HepG2 (cell line): ENCODE results near the gene PIGO. TPM values are rescaled to one million over a fixed set of nuclear protein-coding genes. Genes with fewer than 3 reads are reported as not detected.

Experiments
- HNRNPH1 ChIP-seq: fragments of 200-400 bp; formaldehyde crosslinking; optimal IDR thresholded peaks from 2 replicates; pipeline ENCODE3; 2017; ENCODE audit warnings: mild to moderate bottlenecking, low read depth, low read length
- HNRNPK ChIP-seq: fragments of 200-400 bp; formaldehyde crosslinking; IDR thresholded peaks from 2 replicates; pipeline ENCODE4 v1.6.1; 2018; ENCODE audit warnings: low read length, low read depth, moderate library complexity, mild to moderate bottlenecking; ENCODE audit not compliant: poor library complexity, severe bottlenecking
- HOXA7 ChIP-seq: sonication (generic); formaldehyde crosslinking; IDR thresholded peaks from 2 replicates; pipeline ENCODE4 v1.8.1; 2022; ENCODE audit warnings: mild to moderate bottlenecking, missing genetic modification reagents, moderate library complexity
- ISX ChIP-seq: sonication (generic); formaldehyde crosslinking; conservative IDR thresholded peaks from 2 replicates; pipeline ENCODE4 v1.5.0; 2020; ENCODE audit warnings: missing genetic modification reagents
- KAT7 ChIP-seq: IDR thresholded peaks from 2 replicates; pipeline ENCODE4 v1.6.1; 2018; ENCODE audit warnings: borderline replicate concordance, missing compliant biosample characterization
- KAT8 ChIP-seq: IDR thresholded peaks from 2 replicates; pipeline ENCODE4 v1.6.1; 2016; ENCODE audit warnings: missing genetic modification reagents, missing compliant biosample characterization
- PHF8 ChIP-seq: sonication (generic); formaldehyde crosslinking; IDR thresholded peaks from 2 replicates; pipeline ENCODE4 v1.5.0; 2020; ENCODE audit warnings: missing genetic modification reagents
- RNF2 ChIP-seq: fragments of 450-650 bp; conservative IDR thresholded peaks from 2 replicates; pipeline ENCODE4 v1.6.1; 2016; ENCODE audit warnings: low read depth
- RORA ChIP-seq: sonication (generic); formaldehyde crosslinking; IDR thresholded peaks from 2 replicates; pipeline ENCODE4 v1.5.0; 2020; ENCODE audit warnings: mild to moderate bottlenecking, missing genetic modification reagents, moderate library complexity
- ZKSCAN1 ChIP-seq: fragments of 150-350 bp; IDR thresholded peaks from 2 replicates; pipeline ENCODE4 v1.6.1; 2014; ENCODE audit warnings: low read length
- ZNF230 ChIP-seq: sonication (generic); formaldehyde crosslinking; IDR thresholded peaks from 2 replicates; pipeline ENCODE4 v1.4.0; 2020; ENCODE audit warnings: mild to moderate bottlenecking, missing genetic modification reagents
- ZNF451 ChIP-seq: sonication (generic); formaldehyde crosslinking; IDR thresholded peaks from 2 replicates; pipeline ENCODE4 v1.5.0; 2020; ENCODE audit warnings: mild to moderate bottlenecking, missing genetic modification reagents
- ZNF552 ChIP-seq: sonication (generic); formaldehyde crosslinking; IDR thresholded peaks from 2 replicates; pipeline ENCODE4 v1.9.0; 2022; ENCODE audit warnings: missing genetic modification reagents, mild to moderate bottlenecking, borderline replicate concordance
- polyA plus RNA-seq, 8 experiments: library from polyadenylated mRNA; depleted of rRNA in 3 of 8; stranded (reverse) in 7 of 8; unstranded in 1 of 8; fragments of >200 nt; fragmentation: Illumina TruSeq in 4 of 8; extraction: Trizol in 4 of 8; gene quantifications; 2 replicates each; pipeline versions ENCODE4 v1.2.1 to v1.2.3, GENCODE V29; 2011 to 2016; ENCODE audit warnings: low read depth in 4 of 8, missing spikeins in 1 of 8, mixed read lengths in 1 of 8; ENCODE audit not compliant: insufficient read depth in 1 of 8
- total RNA-seq, 5 experiments: library from RNA; depleted of rRNA; stranded (reverse); fragments of >200 nt; fragmentation: Illumina TruSeq; extraction: Trizol; gene quantifications; 2 replicates each; pipeline ENCODE4 v1.2.3, GENCODE V29; 2016; ENCODE audit warnings: low read depth in 1 of 5
- TF ChIP-seq, protein P1 (sequence below): sonication (generic); formaldehyde crosslinking; IDR thresholded peaks from 2 replicates; pipeline ENCODE4 v1.5.1; 2020; ENCODE audit warnings: missing genetic modification reagents, mild to moderate bottlenecking, borderline replicate concordance
- TF ChIP-seq, protein P2 (sequence below): sonication (generic); formaldehyde crosslinking; IDR thresholded peaks from 2 replicates; pipeline ENCODE4 v1.4.0; 2020; ENCODE audit warnings: mild to moderate bottlenecking, missing genetic modification reagents
- TF ChIP-seq, protein P3 (sequence below): sonication (generic); formaldehyde crosslinking; IDR thresholded peaks from 2 replicates; pipeline ENCODE4 v1.5.1; 2020; ENCODE audit warnings: mild to moderate bottlenecking, missing genetic modification reagents, moderate library complexity
- TF ChIP-seq, protein P4 (sequence below): IDR thresholded peaks from 2 replicates; pipeline ENCODE4 v1.6.1; 2016; ENCODE audit warnings: missing genetic modification reagents, missing compliant biosample characterization
- TF ChIP-seq, protein P5 (sequence below): sonication (generic); formaldehyde crosslinking; conservative IDR thresholded peaks from 2 replicates; pipeline ENCODE4 v1.5.0; 2020; ENCODE audit warnings: missing genetic modification reagents
- TF ChIP-seq, protein P6 (sequence below): sonication (generic); formaldehyde crosslinking; IDR thresholded peaks from 2 replicates; pipeline ENCODE4 v1.8.1; 2023; ENCODE audit warnings: mild to moderate bottlenecking, inconsistent platforms, moderate library complexity, missing genetic modification reagents, borderline replicate concordance

The PIGO gene
- total and polyA plus RNA-seq, 2 of the 13 experiments (the other 11 are each of a cell fraction or from before 2014, with no cell fraction given): 20.5 to 26.2 TPM

DNA sequence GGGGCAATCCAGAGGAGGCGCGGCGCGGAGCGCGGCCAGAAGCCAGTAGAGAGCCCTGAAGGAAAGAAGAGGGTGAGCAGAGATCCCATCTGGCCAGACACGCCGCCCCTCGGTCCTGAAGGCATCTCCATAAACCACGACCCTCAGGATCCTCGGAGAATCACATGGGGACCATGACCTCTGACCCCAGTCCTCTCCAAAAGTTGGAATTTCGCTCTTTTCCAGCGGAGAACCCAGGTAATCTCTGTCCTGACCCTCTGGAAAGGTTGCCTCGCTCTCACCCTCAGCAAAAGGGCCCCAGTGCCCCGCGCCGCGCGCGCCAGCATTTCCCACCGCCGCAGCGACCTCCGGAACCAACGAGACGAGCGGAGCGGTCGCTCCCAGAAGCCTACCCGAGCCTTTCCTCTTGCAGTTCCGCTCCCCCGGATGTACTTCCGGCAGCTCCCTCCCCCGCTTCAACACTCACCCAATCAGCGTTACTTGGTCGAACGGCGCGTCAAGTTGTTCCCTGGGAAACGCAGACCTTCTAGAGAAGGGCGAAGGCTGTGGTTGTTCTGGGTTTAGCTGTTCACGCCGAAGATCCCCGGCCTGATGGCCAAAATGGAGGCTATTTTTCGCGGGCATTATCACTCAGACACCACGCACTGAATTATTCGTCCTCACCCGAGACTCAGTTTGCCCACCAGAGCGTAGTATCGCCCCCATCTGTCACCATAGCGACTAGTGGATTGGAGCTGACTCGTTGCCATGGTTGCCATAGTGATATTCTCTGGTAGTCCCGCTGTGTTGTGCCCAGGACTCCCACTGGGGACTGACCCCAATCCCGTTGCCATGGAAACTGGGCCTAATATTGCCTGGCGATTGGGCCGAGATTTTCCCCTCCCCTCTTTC, 6.6 kb upstream of the PIGO start, which contains the start of gene STOML2 (continued):
- TF ChIP-seq, protein P1, sequence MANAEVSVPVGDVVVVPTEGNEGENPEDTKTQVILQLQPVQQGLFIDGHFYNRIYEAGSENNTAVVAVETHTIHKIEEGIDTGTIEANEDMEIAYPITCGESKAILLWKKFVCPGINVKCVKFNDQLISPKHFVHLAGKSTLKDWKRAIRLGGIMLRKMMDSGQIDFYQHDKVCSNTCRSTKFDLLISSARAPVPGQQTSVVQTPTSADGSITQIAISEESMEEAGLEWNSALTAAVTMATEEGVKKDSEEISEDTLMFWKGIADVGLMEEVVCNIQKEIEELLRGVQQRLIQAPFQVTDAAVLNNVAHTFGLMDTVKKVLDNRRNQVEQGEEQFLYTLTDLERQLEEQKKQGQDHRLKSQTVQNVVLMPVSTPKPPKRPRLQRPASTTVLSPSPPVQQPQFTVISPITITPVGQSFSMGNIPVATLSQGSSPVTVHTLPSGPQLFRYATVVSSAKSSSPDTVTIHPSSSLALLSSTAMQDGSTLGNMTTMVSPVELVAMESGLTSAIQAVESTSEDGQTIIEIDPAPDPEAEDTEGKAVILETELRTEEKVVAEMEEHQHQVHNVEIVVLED (CRISPR knock-in tag): peak; percentile 84
- peak; percentile 99 for TF ChIP-seq KAT8 (CRISPR knock-in tag)
- TF ChIP-seq ZNF451 (CRISPR knock-in tag): no peak
- TF ChIP-seq HOXA7: no peak
- TF ChIP-seq RORA (CRISPR knock-in tag): no peak
- no peak for TF ChIP-seq ZKSCAN1
- TF ChIP-seq, protein P2, sequence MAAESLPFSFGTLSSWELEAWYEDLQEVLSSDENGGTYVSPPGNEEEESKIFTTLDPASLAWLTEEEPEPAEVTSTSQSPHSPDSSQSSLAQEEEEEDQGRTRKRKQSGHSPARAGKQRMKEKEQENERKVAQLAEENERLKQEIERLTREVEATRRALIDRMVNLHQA (CRISPR knock-in tag): no peak
- TF ChIP-seq, protein P3, sequence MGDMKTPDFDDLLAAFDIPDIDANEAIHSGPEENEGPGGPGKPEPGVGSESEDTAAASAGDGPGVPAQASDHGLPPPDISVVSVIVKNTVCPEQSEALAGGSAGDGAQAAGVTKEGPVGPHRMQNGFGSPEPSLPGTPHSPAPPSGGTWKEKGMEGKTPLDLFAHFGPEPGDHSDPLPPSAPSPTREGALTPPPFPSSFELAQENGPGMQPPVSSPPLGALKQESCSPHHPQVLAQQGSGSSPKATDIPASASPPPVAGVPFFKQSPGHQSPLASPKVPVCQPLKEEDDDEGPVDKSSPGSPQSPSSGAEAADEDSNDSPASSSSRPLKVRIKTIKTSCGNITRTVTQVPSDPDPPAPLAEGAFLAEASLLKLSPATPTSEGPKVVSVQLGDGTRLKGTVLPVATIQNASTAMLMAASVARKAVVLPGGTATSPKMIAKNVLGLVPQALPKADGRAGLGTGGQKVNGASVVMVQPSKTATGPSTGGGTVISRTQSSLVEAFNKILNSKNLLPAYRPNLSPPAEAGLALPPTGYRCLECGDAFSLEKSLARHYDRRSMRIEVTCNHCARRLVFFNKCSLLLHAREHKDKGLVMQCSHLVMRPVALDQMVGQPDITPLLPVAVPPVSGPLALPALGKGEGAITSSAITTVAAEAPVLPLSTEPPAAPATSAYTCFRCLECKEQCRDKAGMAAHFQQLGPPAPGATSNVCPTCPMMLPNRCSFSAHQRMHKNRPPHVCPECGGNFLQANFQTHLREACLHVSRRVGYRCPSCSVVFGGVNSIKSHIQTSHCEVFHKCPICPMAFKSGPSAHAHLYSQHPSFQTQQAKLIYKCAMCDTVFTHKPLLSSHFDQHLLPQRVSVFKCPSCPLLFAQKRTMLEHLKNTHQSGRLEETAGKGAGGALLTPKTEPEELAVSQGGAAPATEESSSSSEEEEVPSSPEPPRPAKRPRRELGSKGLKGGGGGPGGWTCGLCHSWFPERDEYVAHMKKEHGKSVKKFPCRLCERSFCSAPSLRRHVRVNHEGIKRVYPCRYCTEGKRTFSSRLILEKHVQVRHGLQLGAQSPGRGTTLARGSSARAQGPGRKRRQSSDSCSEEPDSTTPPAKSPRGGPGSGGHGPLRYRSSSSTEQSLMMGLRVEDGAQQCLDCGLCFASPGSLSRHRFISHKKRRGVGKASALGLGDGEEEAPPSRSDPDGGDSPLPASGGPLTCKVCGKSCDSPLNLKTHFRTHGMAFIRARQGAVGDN (CRISPR knock-in tag): peak; percentile 95
- TF ChIP-seq HNRNPK: no peak
- TF ChIP-seq, protein P4, sequence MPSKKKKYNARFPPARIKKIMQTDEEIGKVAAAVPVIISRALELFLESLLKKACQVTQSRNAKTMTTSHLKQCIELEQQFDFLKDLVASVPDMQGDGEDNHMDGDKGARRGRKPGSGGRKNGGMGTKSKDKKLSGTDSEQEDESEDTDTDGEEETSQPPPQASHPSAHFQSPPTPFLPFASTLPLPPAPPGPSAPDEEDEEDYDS (CRISPR knock-in tag): peak; percentile 71
- TF ChIP-seq, protein P5, sequence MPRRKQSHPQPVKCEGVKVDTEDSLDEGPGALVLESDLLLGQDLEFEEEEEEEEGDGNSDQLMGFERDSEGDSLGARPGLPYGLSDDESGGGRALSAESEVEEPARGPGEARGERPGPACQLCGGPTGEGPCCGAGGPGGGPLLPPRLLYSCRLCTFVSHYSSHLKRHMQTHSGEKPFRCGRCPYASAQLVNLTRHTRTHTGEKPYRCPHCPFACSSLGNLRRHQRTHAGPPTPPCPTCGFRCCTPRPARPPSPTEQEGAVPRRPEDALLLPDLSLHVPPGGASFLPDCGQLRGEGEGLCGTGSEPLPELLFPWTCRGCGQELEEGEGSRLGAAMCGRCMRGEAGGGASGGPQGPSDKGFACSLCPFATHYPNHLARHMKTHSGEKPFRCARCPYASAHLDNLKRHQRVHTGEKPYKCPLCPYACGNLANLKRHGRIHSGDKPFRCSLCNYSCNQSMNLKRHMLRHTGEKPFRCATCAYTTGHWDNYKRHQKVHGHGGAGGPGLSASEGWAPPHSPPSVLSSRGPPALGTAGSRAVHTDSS (CRISPR knock-in tag): no peak
- peak; percentile 95 for TF ChIP-seq PHF8
- no peak for TF ChIP-seq HNRNPH1
- no peak for TF ChIP-seq ZNF230 (CRISPR knock-in tag)
- TF ChIP-seq, protein P6, sequence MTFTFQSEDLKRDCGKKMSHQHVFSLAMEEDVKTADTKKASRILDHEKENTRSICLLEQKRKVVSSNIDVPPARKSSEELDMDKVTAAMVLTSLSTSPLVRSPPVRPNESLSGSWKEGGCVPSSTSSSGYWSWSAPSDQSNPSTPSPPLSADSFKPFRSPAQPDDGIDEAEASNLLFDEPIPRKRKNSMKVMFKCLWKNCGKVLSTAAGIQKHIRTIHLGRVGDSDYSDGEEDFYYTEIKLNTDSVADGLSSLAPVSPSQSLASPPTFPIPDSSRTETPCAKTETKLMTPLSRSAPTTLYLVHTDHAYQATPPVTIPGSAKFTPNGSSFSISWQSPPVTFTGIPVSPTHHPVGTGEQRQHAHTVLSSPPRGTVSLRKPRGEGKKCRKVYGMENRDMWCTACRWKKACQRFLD (CRISPR knock-in tag): no peak
- peak; percentile 96; the same call in 1 of the 2 replicates for TF ChIP-seq KAT7 (CRISPR knock-in tag)
- no peak for TF ChIP-seq ISX (CRISPR knock-in tag)
- TF ChIP-seq RNF2: 0 out of 2 replicates have a peak, but pooled peaks have one; percentile 41
- no peak for TF ChIP-seq ZNF552
